Activated CD4-positive, alpha-beta T cell treated with anti-CD3 and anti-CD28 coated beads, Interleukin-2, amount 10 ng/mL, durations not matched to agents 7 days and 5 days (primary cell): ENCODE measurements around the gene TNFRSF1B. TPM values are rescaled to one million over a fixed set of nuclear protein-coding genes. Genes with fewer than 3 reads are reported as not detected.

Experiments
- CTCF ChIA-PET: fragments of 350-600 bp; sonication (Branson Sonifier 250); formaldehyde crosslinking; loops from one replicate; lab custom pipeline; 2021; ENCODE audit warnings: antibody characterized with exemption; lab: Charles Lee
- POLR2A ChIA-PET: fragments of 350-600 bp; sonication (Branson Sonifier 250); formaldehyde crosslinking; loops from one replicate; lab custom pipeline; 2021; ENCODE audit warnings: antibody characterized with exemption; lab: Charles Lee
- DNase-seq: peaks from one replicate; pipeline ENCODE4 v3.0.0-alpha.2; 2020
- H3K27ac Mint-ChIP-seq: one replicate; pipeline ENCODE4 v1.8.0; 2021; ENCODE audit warnings: mild to moderate bottlenecking, moderate library complexity, mixed read lengths
- H3K27me3 Mint-ChIP-seq: one replicate; pipeline ENCODE4 v1.8.0; 2021; ENCODE audit warnings: mixed read lengths
- H3K36me3 Mint-ChIP-seq: one replicate; pipeline ENCODE4 v1.8.0; 2021; ENCODE audit warnings: low read depth, mixed read lengths
- H3K4me1 Mint-ChIP-seq: one replicate; pipeline ENCODE4 v1.8.0; 2021; ENCODE audit warnings: mixed read lengths
- H3K4me3 Mint-ChIP-seq: one replicate; pipeline ENCODE4 v1.8.0; 2021; ENCODE audit warnings: mild to moderate bottlenecking, moderate library complexity, mixed read lengths
- H3K9me3 Mint-ChIP-seq: one replicate; pipeline ENCODE4 v1.8.0; 2021; ENCODE audit warnings: mixed read lengths
- microRNA-seq: library from miRNA; unstranded; fragments of <30 nt; microRNA quantifications from one replicate; pipeline ENCODE4 v1.2.0, GENCODE V29; 2021; ENCODE audit warnings: borderline microRNAs expressed, borderline replicate concordance
- total RNA-seq, 2 experiments: library from RNA; stranded (reverse); gene quantifications; one replicate each; pipeline ENCODE4 v1.2.3, GENCODE V29; 2021

Gene TNFRSF1B
- total RNA-seq, 2 experiments from 2014 or later = 167 to 190 TPM

DNA sequence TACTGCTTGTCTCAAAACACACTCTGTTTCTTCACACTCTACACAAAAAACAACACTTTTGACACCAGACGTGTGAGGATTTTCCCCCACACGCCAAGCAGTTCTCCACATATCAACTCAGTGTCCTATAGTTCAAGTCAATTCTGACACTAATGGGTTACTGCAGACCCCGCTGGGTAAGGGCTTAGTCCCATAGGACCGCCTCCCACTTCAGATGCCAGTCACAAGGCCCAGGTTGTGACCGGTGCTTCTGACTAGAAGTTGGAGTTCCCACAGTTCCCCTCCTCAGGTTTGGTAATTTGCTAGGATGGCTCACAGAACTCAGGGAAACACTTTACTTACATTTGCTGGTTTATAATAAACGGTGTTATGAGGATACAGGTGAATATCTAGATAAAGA is 83.0 kb downstream of the TNFRSF1B start:
- Mint-ChIP-seq H3K4me3 (no peak overlapping the region), H3K4me1 (no peaks in the 10 kb centered on the region), H3K27ac (no peak overlapping the region), H3K36me3 (peaks cover 24% of the 10 kb centered on the region), H3K9me3 (no peaks in the 10 kb centered on the region), H3K27me3 (no peaks in the 10 kb centered on the region)
- DNase-seq = no peak
- ChIA-PET POLR2A (no interaction called here), CTCF (no interaction called here)

GRCh38 chr1:12251442-12251841 is 84.7 kb downstream of the TNFRSF1B start:
- ChIA-PET POLR2A (interaction anchor here (0.6 kb wide), 1 partner anchor 17 kb away, joined by 3 read pairs; no protein-coding TSS in a partner anchor), CTCF (interaction anchor here (1.0 to 1.1 kb wide), 2 partner anchors 21 to 25 kb away, joined by 3 read pairs; no protein-coding TSS in a partner anchor)
- Mint-ChIP-seq H3K4me1 (no peaks in the 10 kb centered on the region), H3K27me3 (no peaks in the 10 kb centered on the region), H3K27ac (no peak overlapping the region), H3K36me3 (peaks cover 22% of the 10 kb centered on the region), H3K4me3 (no peak overlapping the region), H3K9me3 (no peaks in the 10 kb centered on the region)
- DNase-seq = no peak

DNA sequence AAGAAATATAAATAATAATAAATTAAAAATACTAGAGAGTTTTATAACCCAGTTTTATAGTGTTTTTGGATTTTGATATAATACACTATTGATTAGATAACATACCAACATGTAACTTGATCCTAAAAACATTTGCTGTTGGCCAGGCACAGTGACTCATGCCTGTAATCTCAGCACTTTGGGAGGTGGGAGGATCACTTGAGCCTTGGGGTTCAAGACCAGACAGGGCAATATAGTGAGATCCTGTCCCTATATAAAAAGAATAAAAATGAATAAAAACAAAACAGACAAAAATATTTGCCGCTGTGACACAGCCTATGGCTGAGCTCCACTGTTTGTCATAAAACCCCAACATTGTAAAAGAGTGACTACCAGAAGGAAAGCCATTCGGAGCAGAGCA is 89.1 kb downstream of the TNFRSF1B start:
- no peak for DNase-seq
- Mint-ChIP-seq H3K9me3 (no peaks in the 10 kb centered on the region), H3K27me3 (no peaks in the 10 kb centered on the region), H3K4me3 (no peak overlapping the region), H3K36me3 (peaks cover 35% of the 10 kb centered on the region), H3K27ac (no peak overlapping the region), H3K4me1 (no peaks in the 10 kb centered on the region)
- ChIA-PET CTCF (interaction anchor here (0.6 to 1.0 kb wide), 3 partner anchors 11 to 364 kb away, joined by 3 read pairs; no protein-coding TSS in a partner anchor), POLR2A (no interaction called here)

GRCh38 chr1:12258272-12258671 is 91.5 kb downstream of the TNFRSF1B start:
- ChIA-PET CTCF (no interaction called here), POLR2A (no interaction called here)
- H3K36me3 Mint-ChIP-seq = peaks cover 43% of the 10 kb centered on the region
- no peaks in the 10 kb centered on the region for H3K4me1 Mint-ChIP-seq
- H3K4me3 Mint-ChIP-seq = no peak overlapping the region
- H3K27me3 Mint-ChIP-seq = no peaks in the 10 kb centered on the region
- DNase-seq = no peak
- no peak overlapping the region for H3K27ac Mint-ChIP-seq
- H3K9me3 Mint-ChIP-seq = no peaks in the 10 kb centered on the region

Small RNA genes lying within 50 kb of the gene (microRNA-seq; reads per million reads assigned to microRNA genes)
- gene MIR4632 = 3.2 reads per million, percentile 19 among the genes with 10 or more reads in this experiment
- gene MIR7846 = not detected

Other genes starting within 250 kb of the TNFRSF1B start
- gene KIAA2013, start 240.6 kb upstream of the TNFRSF1B start, total RNA-seq = 10 to 100 TPM; 35.1 to 36.8 TPM
- 10 to 100 TPM; 10.5 to 11.1 TPM for gene PLOD1, start 232.3 kb upstream of the TNFRSF1B start, total RNA-seq
- gene MFN2, start 186.5 kb upstream of the TNFRSF1B start, total RNA-seq = 10 to 100 TPM; 46.3 to 60.3 TPM
- gene MIIP, start 147.5 kb upstream of the TNFRSF1B start, total RNA-seq = 10 to 100 TPM; 33.7 to 43.7 TPM
- gene TNFRSF8, start 103.7 kb upstream of the TNFRSF1B start, total RNA-seq = 1 to 10 TPM; 6.0 to 6.5 TPM
- gene VPS13D, start 63.0 kb downstream of the TNFRSF1B start, total RNA-seq = 10 to 100 TPM; 34.0 to 41.9 TPM